GM10248 (cell line): Measurements from ENCODE around the gene GSK3A.
"Not testable (repeated sequence)": the region's sequence is repeated elsewhere in the genome, so short reads cannot be mapped to it uniquely, and the experiment has no call there.

ENCODE experiments used
- CTCF ChIA-PET: fragments of 300-600 bp; sonication (Branson Sonifier 250); formaldehyde crosslinking; extraction: SDS; loops from one replicate; lab custom pipeline; 2021; ENCODE audit warnings: antibody characterized with exemption; lab: Yijun Ruan, JAX
- POLR2A ChIA-PET: fragments of 350-650 bp; sonication (Branson Sonifier 250); formaldehyde crosslinking; extraction: SDS; loops from one replicate; lab custom pipeline; 2020; ENCODE audit warnings: antibody characterized with exemption; lab: Yijun Ruan, JAX
- DNase-seq: peaks from one replicate; pipeline ENCODE4 v3.0.0; 2012; ENCODE audit errors: extremely low spot score
- TF ChIP-seq, protein P1 (sequence below): IDR thresholded peaks from 2 replicates; pipeline ENCODE4 v1.5.1; 2012; ENCODE audit warnings: mild to moderate bottlenecking, low read depth; ENCODE audit errors: extremely low read depth, missing control alignments, control extremely low read depth

Gene GSK3A

DNA sequence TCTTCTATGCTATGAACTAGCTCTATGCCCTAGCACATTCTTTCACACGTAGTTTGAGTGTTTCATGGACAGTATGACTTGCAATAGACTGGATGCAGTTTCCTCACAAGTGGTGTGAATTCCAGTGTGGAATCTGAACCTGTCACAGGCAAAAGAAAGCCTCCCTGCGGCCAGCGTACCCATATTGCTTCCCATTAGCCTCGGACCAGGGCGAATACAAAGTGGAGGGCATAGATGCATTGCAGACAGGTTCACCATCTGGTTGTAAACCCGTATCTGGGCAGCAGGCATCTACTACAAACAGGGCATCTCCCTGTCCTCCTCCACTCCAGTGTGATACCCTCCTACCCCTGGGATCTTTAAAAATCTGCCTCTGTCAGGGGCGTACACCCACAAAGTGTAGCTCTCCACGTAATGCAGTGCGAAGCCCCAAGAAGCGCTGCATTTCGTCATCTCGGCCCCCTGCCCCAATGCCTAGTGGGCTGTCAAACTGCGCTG lies 25.3 kb upstream of the GSK3A start:
- CTCF ChIA-PET: interaction anchor here (1.0 to 2.3 kb wide), 4 partner anchors 12 to 159 kb away, joined by 3 to 7 read pairs (median 4); no protein-coding TSS in a partner anchor
- TF ChIP-seq, protein P1, sequence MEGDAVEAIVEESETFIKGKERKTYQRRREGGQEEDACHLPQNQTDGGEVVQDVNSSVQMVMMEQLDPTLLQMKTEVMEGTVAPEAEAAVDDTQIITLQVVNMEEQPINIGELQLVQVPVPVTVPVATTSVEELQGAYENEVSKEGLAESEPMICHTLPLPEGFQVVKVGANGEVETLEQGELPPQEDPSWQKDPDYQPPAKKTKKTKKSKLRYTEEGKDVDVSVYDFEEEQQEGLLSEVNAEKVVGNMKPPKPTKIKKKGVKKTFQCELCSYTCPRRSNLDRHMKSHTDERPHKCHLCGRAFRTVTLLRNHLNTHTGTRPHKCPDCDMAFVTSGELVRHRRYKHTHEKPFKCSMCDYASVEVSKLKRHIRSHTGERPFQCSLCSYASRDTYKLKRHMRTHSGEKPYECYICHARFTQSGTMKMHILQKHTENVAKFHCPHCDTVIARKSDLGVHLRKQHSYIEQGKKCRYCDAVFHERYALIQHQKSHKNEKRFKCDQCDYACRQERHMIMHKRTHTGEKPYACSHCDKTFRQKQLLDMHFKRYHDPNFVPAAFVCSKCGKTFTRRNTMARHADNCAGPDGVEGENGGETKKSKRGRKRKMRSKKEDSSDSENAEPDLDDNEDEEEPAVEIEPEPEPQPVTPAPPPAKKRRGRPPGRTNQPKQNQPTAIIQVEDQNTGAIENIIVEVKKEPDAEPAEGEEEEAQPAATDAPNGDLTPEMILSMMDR: no peak
- POLR2A ChIA-PET: no interaction called here
- DNase-seq: no peak

DNA sequence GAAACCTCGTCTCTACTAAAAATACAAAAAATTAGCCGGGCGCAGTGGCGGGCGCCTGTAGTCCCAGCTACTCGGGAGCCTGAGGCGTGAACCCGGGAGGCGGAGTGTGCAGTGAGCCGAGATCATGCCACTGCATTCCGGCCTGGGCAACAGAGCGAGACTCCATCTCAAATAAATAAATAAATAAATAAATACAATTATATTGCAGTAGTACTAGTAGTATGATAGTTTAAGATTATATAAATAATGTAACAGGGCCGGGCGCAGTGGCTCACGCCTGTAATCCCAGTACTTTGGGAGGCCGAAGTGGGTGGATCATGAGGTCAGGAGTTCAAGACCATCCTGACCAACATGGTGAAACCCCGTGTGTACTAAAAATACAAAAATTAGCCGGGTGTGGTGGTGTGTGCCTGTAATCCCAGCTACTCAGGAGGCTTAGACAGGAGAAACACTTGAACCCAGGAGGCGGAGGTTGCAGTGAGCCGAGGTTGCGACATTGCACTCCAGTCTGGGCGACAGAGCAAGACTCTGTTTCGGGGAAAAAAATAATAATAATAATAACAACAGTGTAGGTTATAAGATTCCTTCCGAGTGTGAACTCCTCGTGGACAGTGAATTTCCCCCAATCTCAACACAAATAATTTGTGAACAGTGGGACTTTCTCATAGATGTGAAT lies 24.7 kb upstream of the GSK3A start:
- DNase-seq, POLR2A ChIA-PET: not testable (repeated sequence)
- CTCF ChIA-PET: interaction anchor here (1.0 to 2.3 kb wide), 5 partner anchors 12 to 159 kb away, joined by 3 to 7 read pairs (median 3); no protein-coding TSS in a partner anchor

DNA sequence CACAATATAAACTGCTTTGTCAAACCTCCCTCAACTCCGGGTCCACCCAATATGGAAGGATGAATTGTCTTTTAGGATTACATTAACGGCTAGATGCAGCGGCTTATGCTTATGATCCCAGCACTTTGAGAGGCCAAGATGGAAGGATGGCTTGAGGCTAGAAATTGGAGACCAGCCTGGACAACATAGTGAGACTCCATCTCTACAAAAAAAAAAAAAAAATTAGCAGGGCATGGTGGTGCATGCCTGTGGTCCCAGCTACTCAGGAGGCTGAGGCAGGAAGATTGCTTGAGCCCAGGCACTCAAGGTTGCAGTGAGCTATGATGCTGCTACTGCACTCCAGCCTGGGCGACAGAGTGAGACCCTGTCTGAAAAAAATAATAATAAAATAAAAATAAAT lies 23.7 kb upstream of the GSK3A start:
- POLR2A ChIA-PET, DNase-seq: not testable (repeated sequence)
- CTCF ChIA-PET: interaction anchor here (1.0 to 2.3 kb wide), 2 partner anchors 13 to 22 kb away, joined by 3 to 7 read pairs; no protein-coding TSS in a partner anchor

DNA sequence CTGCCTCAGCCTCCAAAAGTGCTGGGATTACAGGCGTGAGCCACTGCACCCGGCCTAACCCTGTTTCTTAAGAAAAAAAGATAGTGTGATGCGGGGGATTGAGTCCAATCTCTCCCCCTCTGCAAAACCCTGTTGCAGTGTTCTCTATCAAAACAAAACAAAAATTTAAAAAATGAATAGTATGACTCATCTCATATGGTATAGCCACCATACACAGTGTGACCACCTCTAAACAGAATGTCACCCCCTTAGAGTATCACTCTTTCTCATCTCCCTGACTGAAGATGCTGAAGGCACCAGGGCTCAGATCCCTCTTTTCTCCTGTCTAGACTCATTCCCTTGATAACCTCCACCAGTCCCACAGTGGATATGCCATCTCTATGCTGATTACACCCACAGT lies 19.4 kb upstream of the GSK3A start:
- ChIA-PET POLR2A (no interaction called here), CTCF (interaction anchor here (0.6 to 2.7 kb wide), 4 partner anchors 17 to 19 kb away, joined by 3 to 9 read pairs (median 5); no protein-coding TSS in a partner anchor)
- TF ChIP-seq, protein P1: no peak
- no peak for DNase-seq

DNA sequence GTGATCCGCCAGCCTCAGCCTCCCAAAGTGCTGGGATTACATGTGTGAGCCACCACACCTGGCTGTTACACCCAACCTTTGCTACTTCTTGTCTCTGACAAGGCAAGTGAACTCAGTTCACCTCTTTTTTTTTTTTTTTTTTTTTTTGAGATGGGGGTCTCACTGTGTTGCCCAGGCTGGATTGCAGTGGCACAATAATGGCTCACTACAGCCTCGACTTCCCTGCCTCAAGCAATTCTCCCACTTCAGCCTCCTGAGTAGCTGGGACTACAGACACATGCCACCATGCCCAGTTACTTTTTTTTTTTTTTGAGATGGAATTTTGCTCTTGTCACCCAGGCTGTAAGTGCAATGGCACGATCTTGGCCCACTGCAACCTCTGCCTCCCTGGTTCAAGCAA lies 15.4 kb upstream of the GSK3A start:
- ChIA-PET CTCF (interaction anchor here (1.6 to 1.8 kb wide), 2 partner anchors 12 to 22 kb away, joined by 5 to 6 read pairs; partner anchors contain the start of gene CIC), POLR2A (interaction anchor here (0.6 kb wide), 1 partner anchor 41 kb away, joined by 3 read pairs; no protein-coding TSS in a partner anchor)
- not testable (repeated sequence) for DNase-seq

DNA sequence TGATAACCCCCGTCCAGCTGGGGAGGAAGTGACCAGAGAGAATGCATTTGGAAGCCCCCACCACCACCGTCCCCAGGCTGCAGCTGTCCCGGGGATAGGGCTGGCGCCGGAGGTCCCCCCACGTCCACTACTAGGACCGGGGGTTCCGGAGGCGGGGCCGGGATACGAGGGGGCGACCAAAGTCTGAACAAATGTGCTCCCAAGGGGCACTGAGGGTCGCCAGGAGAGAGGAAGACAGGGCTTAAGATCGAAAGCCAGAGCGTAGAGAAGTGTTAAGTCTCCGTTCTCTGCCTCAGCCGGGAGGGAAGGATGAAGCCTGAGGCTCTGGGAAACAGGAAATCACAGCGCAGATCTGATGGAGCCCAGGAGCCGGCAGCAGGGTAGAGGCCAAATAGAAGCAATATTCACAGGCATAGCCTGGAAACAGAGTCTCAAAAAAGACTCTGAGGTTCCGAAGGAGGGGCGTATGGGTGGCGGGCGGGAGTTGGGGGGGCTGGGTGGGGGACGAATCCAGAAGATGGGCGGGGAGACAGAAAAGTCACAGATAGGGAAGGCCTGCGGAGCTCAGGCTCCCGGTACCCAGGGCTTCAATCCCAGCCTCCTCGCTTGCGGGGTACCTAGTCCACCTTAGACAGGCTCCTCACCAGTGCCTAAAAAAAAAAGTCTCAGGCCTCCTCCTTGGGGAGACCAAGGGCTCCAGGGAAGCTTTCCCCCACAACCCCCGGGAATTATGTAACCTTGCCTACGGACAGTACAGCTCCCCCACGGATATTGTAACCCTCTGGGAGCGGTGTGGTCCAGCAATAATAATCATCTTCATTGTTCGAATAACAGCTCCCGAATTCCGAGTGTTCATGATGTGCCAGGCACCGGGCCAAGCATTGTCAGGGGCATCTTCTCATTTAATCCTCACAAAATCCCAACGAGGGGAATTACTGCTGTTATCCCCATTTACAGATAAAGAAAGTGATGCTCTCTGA lies 13.7 kb upstream of the GSK3A start:
- POLR2A ChIA-PET: interaction anchor here (0.6 kb wide), 1 partner anchor 386 kb away, joined by 4 read pairs; no protein-coding TSS in a partner anchor
- CTCF ChIA-PET: interaction anchor here (1.1 to 1.6 kb wide), 2 partner anchors 23 to 41 kb away, joined by 4 to 5 read pairs; no protein-coding TSS in a partner anchor
- no peak for DNase-seq
- TF ChIP-seq, protein P1: no peak

DNA sequence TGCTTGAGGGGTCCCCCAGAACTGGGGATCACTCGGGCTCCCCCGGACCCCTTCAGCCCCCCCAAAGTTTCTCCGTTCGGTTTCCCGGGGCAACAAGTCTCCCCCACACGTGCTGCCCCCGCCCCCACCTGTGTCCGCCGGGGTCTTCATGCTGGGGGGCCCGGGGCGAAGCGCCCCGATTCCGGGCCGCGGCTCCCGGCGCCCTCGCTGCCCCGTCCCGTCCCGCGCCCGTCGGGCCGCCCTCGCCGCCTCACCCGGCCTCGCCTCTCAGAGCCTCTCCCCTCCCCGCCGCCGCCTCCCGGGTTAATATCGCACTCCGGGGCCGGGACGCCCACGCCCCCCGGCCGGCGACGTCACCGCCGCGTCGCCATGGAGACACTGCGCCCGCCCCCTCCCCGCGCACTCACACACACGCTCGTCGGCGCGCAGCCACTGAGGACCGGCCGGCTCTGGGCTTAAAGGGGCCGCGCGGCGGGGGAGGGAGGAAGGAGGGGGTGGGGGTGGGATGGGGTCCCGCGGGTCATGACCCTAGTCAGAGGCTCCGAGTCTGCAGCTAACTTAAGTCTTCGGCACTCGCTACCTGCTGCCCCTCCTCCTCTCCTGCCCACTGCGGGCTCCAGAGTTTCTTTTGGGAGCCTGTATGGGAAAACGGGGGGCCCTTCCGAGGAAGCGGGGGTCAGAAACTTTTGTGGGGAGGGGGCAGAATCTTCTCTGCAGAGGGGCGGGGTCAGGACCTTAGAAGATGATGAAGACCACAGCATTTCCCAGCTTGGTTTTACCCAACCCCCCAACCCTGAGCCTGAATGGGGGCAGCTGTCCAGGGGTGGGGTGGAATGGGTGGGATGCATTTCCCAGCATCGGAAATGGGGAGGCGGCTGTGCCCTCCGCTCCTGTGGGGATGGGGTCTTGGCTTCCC lies 12.7 kb upstream of the GSK3A start, which contains the start of gene ERF:
Gene ERF, minus strand, starts transcription at position 279 of the 916 bp plus-strand sequence. Its CDS starts 129 bp downstream, at position 150.
- ChIA-PET POLR2A (interaction anchor here (0.6 kb wide), 1 partner anchor 385 kb away, joined by 4 read pairs; no protein-coding TSS in a partner anchor), CTCF (interaction anchor here (1.1 to 1.6 kb wide), 2 partner anchors 24 to 41 kb away, joined by 4 to 5 read pairs; no protein-coding TSS in a partner anchor)
- TF ChIP-seq, protein P1: no peak
- DNase-seq: peak; percentile 97
